GM23338 (cell line): ENCODE data around the gene ITGA1. TPM values are rescaled to one million over a fixed set of nuclear protein-coding genes. Genes with fewer than 3 reads are reported as not detected.

Experiments
- ATAC-seq: fragments of 200-7000 bp; cut with Tn5 transposase; 3 replicates; pipeline ENCODE4 v1.9.1; 2020
- DNase-seq: peaks from one replicate; pipeline ENCODE4 v3.0.0-alpha.2; 2015; ENCODE audit warnings: low spot score
- H2AFZ ChIP-seq: fragments of 200-600 bp; sonication (generic); 2 replicates; pipeline ENCODE4 v1.8.0; 2016; ENCODE audit warnings: antibody characterized with exemption, mild to moderate bottlenecking, moderate library complexity
- H3F3A ChIP-seq: fragments of 200-600 bp; sonication (generic); replicated peaks from 2 replicates; pipeline ENCODE4 v1.8.0; 2017; ENCODE audit warnings: antibody characterized with exemption, mixed run types, low read depth
- H3K27ac ChIP-seq: fragments of 200-600 bp; sonication (generic); 2 replicates; pipeline ENCODE4 v1.6.1; 2016; ENCODE audit warnings: low read depth
- H3K27me3 ChIP-seq: fragments of 200-600 bp; sonication (generic); 2 replicates; pipeline ENCODE4 v1.8.0; 2016; ENCODE audit warnings: mild to moderate bottlenecking, mixed run types, moderate library complexity; ENCODE audit not compliant: insufficient read depth
- H3K36me3 ChIP-seq: fragments of 200-600 bp; sonication (generic); 2 replicates; pipeline ENCODE4 v1.8.0; 2016; ENCODE audit warnings: mild to moderate bottlenecking; ENCODE audit not compliant: insufficient read depth
- H3K4me1 ChIP-seq: fragments of 200-600 bp; sonication (generic); 2 replicates; pipeline ENCODE4 v1.8.0; 2016; ENCODE audit warnings: mild to moderate bottlenecking, moderate library complexity; ENCODE audit not compliant: insufficient read depth
- H3K4me2 ChIP-seq: fragments of 200-600 bp; sonication (generic); 2 replicates; pipeline ENCODE4 v1.7.1; 2017; ENCODE audit warnings: mixed run types
- H3K4me3 ChIP-seq: fragments of 200-600 bp; sonication (generic); 2 replicates; pipeline ENCODE4 v1.6.1; 2016; ENCODE audit warnings: mixed run types
- H3K79me2 ChIP-seq: fragments of 200-600 bp; sonication (generic); replicated peaks from 2 replicates; pipeline ENCODE4 v1.8.0; 2017; ENCODE audit warnings: mild to moderate bottlenecking; ENCODE audit not compliant: insufficient read depth
- H3K9me2 ChIP-seq: fragments of 200-600 bp; sonication (generic); 2 replicates; pipeline ENCODE4 v1.8.0; 2017; ENCODE audit not compliant: insufficient read depth
- H4K20me1 ChIP-seq: fragments of 200-600 bp; sonication (generic); replicated peaks from 2 replicates; pipeline ENCODE4 v1.8.0; 2017; ENCODE audit warnings: mild to moderate bottlenecking; ENCODE audit not compliant: insufficient read depth
- H3K27ac Mint-ChIP-seq: 2 replicates; pipeline ENCODE4 v1.8.0; 2020; ENCODE audit warnings: inconsistent platforms, mild to moderate bottlenecking, moderate library complexity, mixed read lengths
- H3K27me3 Mint-ChIP-seq: 3 replicates; pipeline ENCODE4 v1.8.0; 2022; ENCODE audit warnings: low read depth, mild to moderate bottlenecking, moderate library complexity, mixed read lengths, inconsistent platforms; ENCODE audit not compliant: insufficient read depth, poor library complexity
- H3K36me3 Mint-ChIP-seq: 3 replicates; pipeline ENCODE4 v1.8.0; 2021; ENCODE audit warnings: low read depth, mild to moderate bottlenecking, inconsistent platforms, moderate library complexity, mixed read lengths
- H3K4me1 Mint-ChIP-seq: 3 replicates; pipeline ENCODE4 v1.8.0; 2020; ENCODE audit warnings: mild to moderate bottlenecking, inconsistent platforms, mixed read lengths
- H3K4me3 Mint-ChIP-seq: 3 replicates; pipeline ENCODE4 v1.8.0; 2021; ENCODE audit warnings: moderate library complexity, mild to moderate bottlenecking, inconsistent platforms, mixed read lengths
- H3K9me3 Mint-ChIP-seq: 3 replicates; pipeline ENCODE4 v1.8.0; 2020; ENCODE audit warnings: moderate library complexity, mild to moderate bottlenecking, inconsistent platforms, mixed read lengths
- CREB1 ChIP-seq: fragments of 250-450 bp; sonication (Bioruptor Pico); IDR thresholded peaks from 2 replicates; pipeline ENCODE4 v1.5.0; 2020; ENCODE audit warnings: low read depth, mild to moderate bottlenecking, moderate library complexity
- EZH2 ChIP-seq: fragments of 200-600 bp; sonication (generic); IDR thresholded peaks from one replicate; pipeline ENCODE4 v1.8.0; 2017; ENCODE audit warnings: antibody characterized with exemption, mild to moderate bottlenecking, low read depth; ENCODE audit not compliant: unreplicated experiment
- EZH2phosphoT487 ChIP-seq: fragments of 200-600 bp; sonication (generic); IDR thresholded peaks from one replicate; pipeline ENCODE4 v1.8.1; 2018; ENCODE audit warnings: antibody characterized with exemption; ENCODE audit not compliant: unreplicated experiment
- JUNB ChIP-seq: IDR thresholded peaks from one replicate; pipeline ENCODE4 v1.6.1; 2016; ENCODE audit warnings: antibody characterized with exemption; ENCODE audit not compliant: unreplicated experiment
- NANOG ChIP-seq: IDR thresholded peaks from 2 replicates; pipeline ENCODE4 v1.6.1; 2016; ENCODE audit warnings: antibody characterized with exemption, borderline replicate concordance
- POLR2AphosphoS5 ChIP-seq: IDR thresholded peaks from 2 replicates; pipeline ENCODE4 v1.6.1; 2016; ENCODE audit warnings: antibody characterized with exemption, low read depth
- STAT1 ChIP-seq: IDR thresholded peaks from one replicate; pipeline ENCODE4 v1.6.1; 2016; ENCODE audit warnings: antibody characterized with exemption; ENCODE audit not compliant: unreplicated experiment
- ZNF114 ChIP-seq: fragments of 250-450 bp; sonication (Bioruptor Pico); IDR thresholded peaks from 2 replicates; pipeline ENCODE4 v1.5.0; 2020; ENCODE audit warnings: mild to moderate bottlenecking, moderate library complexity
- ZNF331 ChIP-seq: fragments of 250-450 bp; sonication (Bioruptor Pico); IDR thresholded peaks from 2 replicates; pipeline ENCODE4 v1.5.0; 2020; ENCODE audit warnings: low read depth, mild to moderate bottlenecking, moderate library complexity
- polyA plus RNA-seq: library from polyadenylated mRNA; unstranded; fragments of >200 nt; fragmentation: Nextera tagmentation; extraction: Ambion mirVana; gene quantifications from 2 replicates; pipeline ENCODE4 v1.2.1, GENCODE V29; 2016
- total RNA-seq: library from RNA; depleted of rRNA; stranded (reverse); fragments of >200 nt; shearing (Covaris generic); gene quantifications from 2 replicates; pipeline ENCODE4 v1.2.3, GENCODE V29; 2014
- TF ChIP-seq, protein P1 (sequence below), 2 experiments: fragments of 200-600 bp in 1 of 2; sonication (generic) in 1 of 2; conservative IDR thresholded peaks; 2 replicates each; pipeline versions ENCODE4 v1.5.1 to v1.6.1; 2016 to 2017; ENCODE audit warnings: antibody characterized with exemption in 2 of 2, low read depth in 2 of 2, mild to moderate bottlenecking in 2 of 2, moderate library complexity in 1 of 2
- TF ChIP-seq, protein P2 (sequence below): fragments of 250-450 bp; sonication (Bioruptor Pico); IDR thresholded peaks from 2 replicates; pipeline ENCODE4 v1.5.0; 2020; ENCODE audit warnings: mild to moderate bottlenecking, moderate library complexity

ITGA1 gene
- total and polyA plus RNA-seq, 2 experiments from 2014 or later = 1.8 to 4.9 TPM

DNA sequence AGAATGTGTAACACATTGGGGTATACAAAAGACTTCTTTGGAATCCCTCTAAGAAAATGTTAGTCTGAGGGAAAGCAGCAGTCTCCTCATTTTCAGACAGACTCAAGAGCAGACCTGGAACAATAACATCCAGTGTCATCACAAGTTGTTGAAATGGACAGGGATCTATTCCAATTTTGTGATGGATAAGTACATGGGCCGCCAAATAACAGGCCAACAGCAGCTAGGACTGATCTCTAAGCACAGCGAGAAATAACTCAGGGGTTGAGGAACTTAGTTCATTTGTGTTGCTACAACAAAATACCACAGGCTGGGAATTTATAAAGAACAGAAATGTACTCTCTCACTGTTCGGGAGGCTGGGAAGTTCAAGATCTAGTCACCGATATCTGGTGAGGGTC, 193.8 kb downstream of the ITGA1 start:
- no peak overlapping the region for H3K4me2 ChIP-seq

DNA sequence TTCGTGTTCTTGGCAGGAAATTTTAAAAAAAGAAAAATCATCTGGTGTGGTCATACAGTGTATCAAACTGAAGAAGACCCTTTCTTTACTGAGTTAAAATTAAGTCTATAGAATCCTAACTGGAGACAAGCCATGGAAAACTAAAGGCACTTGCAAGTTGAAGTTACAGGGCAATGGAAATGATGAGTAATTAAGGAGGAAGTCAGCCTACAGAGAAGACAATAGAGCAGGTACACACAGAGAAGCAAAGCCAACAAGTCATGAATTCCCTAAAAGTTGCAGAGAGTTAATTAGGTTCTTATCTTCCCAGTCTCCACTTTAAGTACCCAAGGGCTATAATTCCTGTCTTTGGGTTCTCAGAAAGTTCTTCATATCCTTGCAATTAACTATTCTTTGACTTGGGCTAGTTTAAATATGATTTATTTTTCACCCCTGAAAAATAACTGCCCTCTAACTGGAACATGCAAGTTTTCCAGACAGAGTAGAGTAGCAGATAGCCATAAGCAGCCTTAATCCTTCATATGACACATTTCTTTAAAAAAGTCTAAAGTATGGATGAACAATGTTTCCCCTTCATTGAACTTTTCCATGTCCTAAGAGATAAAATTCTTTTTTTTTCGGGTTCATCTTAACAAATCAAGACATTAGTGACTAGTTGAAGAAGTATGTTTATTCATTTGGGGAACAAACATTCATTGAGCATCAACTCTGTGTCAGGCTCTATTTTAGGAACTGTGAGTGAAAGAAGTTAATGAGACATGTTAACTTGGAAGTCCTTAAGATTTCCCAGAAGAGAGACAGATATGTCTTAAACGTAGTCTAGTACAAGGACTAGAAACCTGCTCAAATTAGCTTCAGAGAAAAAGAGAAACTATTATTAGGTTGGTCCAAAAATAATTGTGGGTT, 196.3 kb downstream of the ITGA1 start:
- Histone ChIP-seq H2AFZ (no peak overlapping the region), H3K4me2 (no peak overlapping the region), H3K27ac (no peak overlapping the region), H3K4me3 (no peak overlapping the region), H3K9me2 (no peaks in the 10 kb centered on the region), H3K79me2 (no peaks in the 10 kb centered on the region), H3K4me1 (no peaks in the 10 kb centered on the region), H3K36me3 (no peaks in the 10 kb centered on the region), H3F3A (no peaks in the 10 kb centered on the region), H4K20me1 (no peaks in the 10 kb centered on the region), H3K27me3 (peaks cover 17% of the 10 kb centered on the region)
- DNase-seq (no peak), ATAC-seq (no peak)
- Mint-ChIP-seq H3K4me1 (peaks cover 7% of the 10 kb centered on the region), H3K36me3 (no peaks in the 10 kb centered on the region), H3K27ac (no peak overlapping the region), H3K27me3 (peaks cover 5% of the 10 kb centered on the region), H3K4me3 (no peak overlapping the region), H3K9me3 (peaks cover 4% of the 10 kb centered on the region; the same call in 1 of the 3 replicates)
- TF ChIP-seq, protein P1, sequence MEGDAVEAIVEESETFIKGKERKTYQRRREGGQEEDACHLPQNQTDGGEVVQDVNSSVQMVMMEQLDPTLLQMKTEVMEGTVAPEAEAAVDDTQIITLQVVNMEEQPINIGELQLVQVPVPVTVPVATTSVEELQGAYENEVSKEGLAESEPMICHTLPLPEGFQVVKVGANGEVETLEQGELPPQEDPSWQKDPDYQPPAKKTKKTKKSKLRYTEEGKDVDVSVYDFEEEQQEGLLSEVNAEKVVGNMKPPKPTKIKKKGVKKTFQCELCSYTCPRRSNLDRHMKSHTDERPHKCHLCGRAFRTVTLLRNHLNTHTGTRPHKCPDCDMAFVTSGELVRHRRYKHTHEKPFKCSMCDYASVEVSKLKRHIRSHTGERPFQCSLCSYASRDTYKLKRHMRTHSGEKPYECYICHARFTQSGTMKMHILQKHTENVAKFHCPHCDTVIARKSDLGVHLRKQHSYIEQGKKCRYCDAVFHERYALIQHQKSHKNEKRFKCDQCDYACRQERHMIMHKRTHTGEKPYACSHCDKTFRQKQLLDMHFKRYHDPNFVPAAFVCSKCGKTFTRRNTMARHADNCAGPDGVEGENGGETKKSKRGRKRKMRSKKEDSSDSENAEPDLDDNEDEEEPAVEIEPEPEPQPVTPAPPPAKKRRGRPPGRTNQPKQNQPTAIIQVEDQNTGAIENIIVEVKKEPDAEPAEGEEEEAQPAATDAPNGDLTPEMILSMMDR (conservative IDR thresholded peaks at IDR 0.05; ENCODE audit: low read depth in 2 of 2) = no peak
- TF ChIP-seq, protein P2, sequence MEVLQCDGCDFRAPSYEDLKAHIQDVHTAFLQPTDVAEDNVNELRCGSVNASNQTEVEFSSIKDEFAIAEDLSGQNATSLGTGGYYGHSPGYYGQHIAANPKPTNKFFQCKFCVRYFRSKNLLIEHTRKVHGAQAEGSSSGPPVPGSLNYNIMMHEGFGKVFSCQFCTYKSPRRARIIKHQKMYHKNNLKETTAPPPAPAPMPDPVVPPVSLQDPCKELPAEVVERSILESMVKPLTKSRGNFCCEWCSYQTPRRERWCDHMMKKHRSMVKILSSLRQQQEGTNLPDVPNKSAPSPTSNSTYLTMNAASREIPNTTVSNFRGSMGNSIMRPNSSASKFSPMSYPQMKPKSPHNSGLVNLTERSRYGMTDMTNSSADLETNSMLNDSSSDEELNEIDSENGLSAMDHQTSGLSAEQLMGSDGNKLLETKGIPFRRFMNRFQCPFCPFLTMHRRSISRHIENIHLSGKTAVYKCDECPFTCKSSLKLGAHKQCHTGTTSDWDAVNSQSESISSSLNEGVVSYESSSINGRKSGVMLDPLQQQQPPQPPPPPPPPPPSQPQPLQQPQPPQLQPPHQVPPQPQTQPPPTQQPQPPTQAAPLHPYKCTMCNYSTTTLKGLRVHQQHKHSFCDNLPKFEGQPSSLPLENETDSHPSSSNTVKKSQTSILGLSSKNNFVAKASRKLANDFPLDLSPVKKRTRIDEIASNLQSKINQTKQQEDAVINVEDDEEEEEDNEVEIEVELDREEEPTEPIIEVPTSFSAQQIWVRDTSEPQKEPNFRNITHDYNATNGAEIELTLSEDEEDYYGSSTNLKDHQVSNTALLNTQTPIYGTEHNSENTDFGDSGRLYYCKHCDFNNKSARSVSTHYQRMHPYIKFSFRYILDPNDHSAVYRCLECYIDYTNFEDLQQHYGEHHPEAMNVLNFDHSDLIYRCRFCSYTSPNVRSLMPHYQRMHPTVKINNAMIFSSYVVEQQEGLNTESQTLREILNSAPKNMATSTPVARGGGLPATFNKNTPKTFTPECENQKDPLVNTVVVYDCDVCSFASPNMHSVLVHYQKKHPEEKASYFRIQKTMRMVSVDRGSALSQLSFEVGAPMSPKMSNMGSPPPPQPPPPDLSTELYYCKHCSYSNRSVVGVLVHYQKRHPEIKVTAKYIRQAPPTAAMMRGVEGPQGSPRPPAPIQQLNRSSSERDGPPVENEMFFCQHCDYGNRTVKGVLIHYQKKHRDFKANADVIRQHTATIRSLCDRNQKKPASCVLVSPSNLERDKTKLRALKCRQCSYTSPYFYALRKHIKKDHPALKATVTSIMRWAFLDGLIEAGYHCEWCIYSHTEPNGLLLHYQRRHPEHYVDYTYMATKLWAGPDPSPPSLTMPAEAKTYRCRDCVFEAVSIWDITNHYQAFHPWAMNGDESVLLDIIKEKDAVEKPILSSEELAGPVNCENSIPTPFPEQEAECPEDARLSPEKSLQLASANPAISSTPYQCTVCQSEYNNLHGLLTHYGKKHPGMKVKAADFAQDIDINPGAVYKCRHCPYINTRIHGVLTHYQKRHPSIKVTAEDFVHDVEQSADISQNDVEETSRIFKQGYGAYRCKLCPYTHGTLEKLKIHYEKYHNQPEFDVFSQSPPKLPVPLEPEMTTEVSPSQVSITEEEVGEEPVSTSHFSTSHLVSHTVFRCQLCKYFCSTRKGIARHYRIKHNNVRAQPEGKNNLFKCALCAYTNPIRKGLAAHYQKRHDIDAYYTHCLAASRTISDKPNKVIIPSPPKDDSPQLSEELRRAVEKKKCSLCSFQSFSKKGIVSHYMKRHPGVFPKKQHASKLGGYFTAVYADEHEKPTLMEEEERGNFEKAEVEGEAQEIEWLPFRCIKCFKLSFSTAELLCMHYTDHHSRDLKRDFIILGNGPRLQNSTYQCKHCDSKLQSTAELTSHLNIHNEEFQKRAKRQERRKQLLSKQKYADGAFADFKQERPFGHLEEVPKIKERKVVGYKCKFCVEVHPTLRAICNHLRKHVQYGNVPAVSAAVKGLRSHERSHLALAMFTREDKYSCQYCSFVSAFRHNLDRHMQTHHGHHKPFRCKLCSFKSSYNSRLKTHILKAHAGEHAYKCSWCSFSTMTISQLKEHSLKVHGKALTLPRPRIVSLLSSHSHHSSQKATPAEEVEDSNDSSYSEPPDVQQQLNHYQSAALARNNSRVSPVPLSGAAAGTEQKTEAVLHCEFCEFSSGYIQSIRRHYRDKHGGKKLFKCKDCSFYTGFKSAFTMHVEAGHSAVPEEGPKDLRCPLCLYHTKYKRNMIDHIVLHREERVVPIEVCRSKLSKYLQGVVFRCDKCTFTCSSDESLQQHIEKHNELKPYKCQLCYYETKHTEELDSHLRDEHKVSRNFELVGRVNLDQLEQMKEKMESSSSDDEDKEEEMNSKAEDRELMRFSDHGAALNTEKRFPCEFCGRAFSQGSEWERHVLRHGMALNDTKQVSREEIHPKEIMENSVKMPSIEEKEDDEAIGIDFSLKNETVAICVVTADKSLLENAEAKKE = no peak
- TF ChIP-seq ZNF114 (no peak), EZH2 (no peak), ZNF331 (CRISPR knock-in tag) (no peak)

More for the DNA sequence above, 193.8 kb downstream of the ITGA1 start:
- H3K9me2 ChIP-seq = no peaks in the 10 kb centered on the region
- DNase-seq = no peak
- no peaks in the 10 kb centered on the region for H3K27me3 ChIP-seq
- no peak overlapping the region for H3K4me3 ChIP-seq
- Mint-ChIP-seq H3K36me3 (peaks cover 12% of the 10 kb centered on the region; the same call in 2 of the 3 replicates), H3K9me3 (peaks cover 22% of the 10 kb centered on the region), H3K27ac (no peak overlapping the region), H3K27me3 (no peaks in the 10 kb centered on the region), H3K4me1 (peaks cover 7% of the 10 kb centered on the region), H3K4me3 (no peak overlapping the region)
- H3F3A ChIP-seq = no peaks in the 10 kb centered on the region
- no peaks in the 10 kb centered on the region for H3K4me1 ChIP-seq
- no peak overlapping the region for H2AFZ ChIP-seq
- ATAC-seq = no peak
- TF ChIP-seq STAT1 (no peak), ZNF114 (no peak), ZNF331 (CRISPR knock-in tag) (no peak), EZH2phosphoT487 (no peak), JUNB (no peak), NANOG (no peak), POLR2AphosphoS5 (no peak), CREB1 (CRISPR knock-in tag) (no peak), EZH2 (no peak)
- TF ChIP-seq, protein P1 (conservative IDR thresholded peaks at IDR 0.05; ENCODE audit: low read depth in 2 of 2) = no peak
- no peak overlapping the region for H3K27ac ChIP-seq
- no peaks in the 10 kb centered on the region for H3K79me2 ChIP-seq
- H3K36me3 ChIP-seq = no peaks in the 10 kb centered on the region
- no peaks in the 10 kb centered on the region for H4K20me1 ChIP-seq
